Measurements from ENCODE around the gene UBASH3B. TPM values are rescaled to one million over a fixed set of nuclear protein-coding genes. Genes with fewer than 3 reads are reported as not detected.

The UBASH3B gene
- total RNA-seq, 2 experiments from 2014 or later: 54.7 to 73.0 TPM

DNA sequence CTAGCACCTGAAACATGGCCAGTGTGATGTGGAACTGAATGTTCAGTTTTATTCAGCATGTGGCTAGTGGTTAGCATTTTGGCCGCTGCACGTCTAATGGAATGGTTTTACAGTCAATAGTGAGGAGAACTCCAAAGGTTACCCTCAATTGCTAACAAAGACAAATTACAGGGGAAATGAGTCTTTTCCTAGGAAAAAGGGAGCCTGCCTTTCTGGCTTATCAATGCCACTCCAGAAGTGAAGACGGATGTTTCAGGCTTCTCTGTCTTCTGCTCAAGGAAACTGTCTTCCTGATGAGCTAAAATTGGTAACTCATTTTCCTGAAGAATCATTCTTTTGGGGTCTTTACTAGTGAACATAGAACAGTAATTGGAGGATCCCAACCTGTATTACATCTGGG, 98.5 kb downstream of the UBASH3B start:
- Histone ChIP-seq H3K36me3 (ENCODE audit: insufficient read depth, low read length) (peaks cover 3% of the 10 kb centered on the region; the same call in 1 of the 2 replicates), H3K9me3 (ENCODE audit: low read length) (no peaks in the 10 kb centered on the region), H2AFZ (ENCODE audit: low read length) (no peak overlapping the region), H3K9me2 (ENCODE audit: insufficient read depth, low read length) (no peaks in the 10 kb centered on the region), H4K20me1 (ENCODE audit: insufficient read depth, low read length) (no peaks in the 10 kb centered on the region), H3K4me1 (ENCODE audit: insufficient read depth, low read length, poor library complexity, severe bottlenecking) (peaks cover 78% of the 10 kb centered on the region), H3K4me2 (ENCODE audit: low read length) (peak overlapping the region; percentile 51), H3K27ac (ENCODE audit: low read depth, low read length, poor library complexity, severe bottlenecking) (peak overlapping the region; percentile 70), H3K79me2 (ENCODE audit: insufficient read depth, low read depth, low read length) (peaks cover 12% of the 10 kb centered on the region; the same call in 1 of the 2 replicates), H3K4me3 (ENCODE audit: low read depth, low read length, poor library complexity, severe bottlenecking) (no peak overlapping the region)
- BruUV-seq (replicated peaks): no TSS peak
- no peak for DNase-seq (ENCODE audit: low spot score)
- CTCF ChIA-PET (ENCODE audit: unreplicated experiment): interaction anchor here (0.9 to 3.4 kb wide), 8 partner anchors 9 to 123 kb away, joined by 3 to 32 read pairs (median 14); no protein-coding TSS in a partner anchor
- intact Hi-C loops (cut with micrococcal nuclease; ENCODE audit: unreplicated experiment): loop anchor here (1.0 to 10.0 kb wide), 3 partner anchors 37 to 511 kb away; partner anchors contain the start of gene HSPA8
- TF ChIP-seq, protein P1, sequence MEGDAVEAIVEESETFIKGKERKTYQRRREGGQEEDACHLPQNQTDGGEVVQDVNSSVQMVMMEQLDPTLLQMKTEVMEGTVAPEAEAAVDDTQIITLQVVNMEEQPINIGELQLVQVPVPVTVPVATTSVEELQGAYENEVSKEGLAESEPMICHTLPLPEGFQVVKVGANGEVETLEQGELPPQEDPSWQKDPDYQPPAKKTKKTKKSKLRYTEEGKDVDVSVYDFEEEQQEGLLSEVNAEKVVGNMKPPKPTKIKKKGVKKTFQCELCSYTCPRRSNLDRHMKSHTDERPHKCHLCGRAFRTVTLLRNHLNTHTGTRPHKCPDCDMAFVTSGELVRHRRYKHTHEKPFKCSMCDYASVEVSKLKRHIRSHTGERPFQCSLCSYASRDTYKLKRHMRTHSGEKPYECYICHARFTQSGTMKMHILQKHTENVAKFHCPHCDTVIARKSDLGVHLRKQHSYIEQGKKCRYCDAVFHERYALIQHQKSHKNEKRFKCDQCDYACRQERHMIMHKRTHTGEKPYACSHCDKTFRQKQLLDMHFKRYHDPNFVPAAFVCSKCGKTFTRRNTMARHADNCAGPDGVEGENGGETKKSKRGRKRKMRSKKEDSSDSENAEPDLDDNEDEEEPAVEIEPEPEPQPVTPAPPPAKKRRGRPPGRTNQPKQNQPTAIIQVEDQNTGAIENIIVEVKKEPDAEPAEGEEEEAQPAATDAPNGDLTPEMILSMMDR (conservative IDR thresholded peaks at IDR 0.05; ENCODE audit: low read length): no peak
- no peak for TF ChIP-seq EZH2phosphoT487 (IDR thresholded peaks at IDR 0.05; ENCODE audit: borderline replicate concordance, low read depth, low read length)
- POLR2A ChIA-PET: interaction anchor here (0.6 to 4.3 kb wide), 9 partner anchors 7 to 119 kb away, joined by 3 to 58 read pairs (median 29); partner anchors contain the start of gene UBASH3B

DNA sequence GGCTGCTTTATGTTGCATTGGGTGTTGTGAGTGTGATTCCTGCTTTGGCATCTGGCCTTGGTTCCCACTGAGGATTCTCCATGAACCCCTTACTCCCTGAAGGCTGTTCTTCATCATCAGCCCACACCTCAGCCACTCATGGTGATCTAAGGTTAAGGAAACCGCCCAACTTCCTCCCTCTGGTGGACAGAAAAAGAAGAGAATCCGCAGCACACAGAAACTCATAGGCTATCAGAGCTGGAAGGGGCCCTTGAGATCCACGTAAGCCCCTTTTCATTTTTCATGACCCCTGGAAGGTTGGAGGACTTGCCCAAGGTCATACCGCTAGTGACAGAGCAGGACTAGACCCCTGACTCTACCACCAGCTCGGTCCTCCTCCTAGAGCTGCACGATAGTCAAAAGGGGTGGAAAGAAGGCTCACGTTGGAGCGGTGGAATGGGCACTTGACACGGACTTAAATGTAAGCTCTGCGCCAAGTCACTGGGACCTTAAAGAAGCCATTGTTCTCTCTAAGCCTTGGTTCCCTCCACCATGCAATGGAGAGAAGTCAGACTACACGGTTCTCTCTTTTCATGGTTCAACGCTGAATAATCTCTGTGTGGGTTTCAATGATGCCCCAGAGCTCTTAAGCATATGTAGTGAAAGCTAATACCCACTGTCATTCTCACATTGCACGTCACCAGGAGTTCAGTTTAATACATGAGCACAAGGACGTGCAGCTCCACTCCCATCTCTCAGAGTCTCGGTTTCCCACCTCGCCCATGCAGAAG, 99.2 kb downstream of the UBASH3B start:
- no TSS peak for BruUV-seq (replicated peaks)
- Histone ChIP-seq H3K79me2 (ENCODE audit: insufficient read depth, low read depth, low read length) (peaks cover 12% of the 10 kb centered on the region; the same call in 1 of the 2 replicates), H3K9me3 (ENCODE audit: low read length) (no peaks in the 10 kb centered on the region), H3K4me3 (ENCODE audit: low read depth, low read length, poor library complexity, severe bottlenecking) (no peak overlapping the region), H3K4me2 (ENCODE audit: low read length) (peak overlapping the region; percentile 51), H3K27ac (ENCODE audit: low read depth, low read length, poor library complexity, severe bottlenecking) (peak overlapping the region; percentile 70), H3K36me3 (ENCODE audit: insufficient read depth, low read length) (no peaks in the 10 kb centered on the region), H2AFZ (ENCODE audit: low read length) (no peak overlapping the region), H4K20me1 (ENCODE audit: insufficient read depth, low read length) (no peaks in the 10 kb centered on the region), H3K4me1 (ENCODE audit: insufficient read depth, low read length, poor library complexity, severe bottlenecking) (peaks cover 71% of the 10 kb centered on the region), H3K9me2 (ENCODE audit: insufficient read depth, low read length) (no peaks in the 10 kb centered on the region)
- TF ChIP-seq, protein P1 (conservative IDR thresholded peaks at IDR 0.05; ENCODE audit: low read length): peak; percentile 88
- TF ChIP-seq EZH2phosphoT487 (IDR thresholded peaks at IDR 0.05; ENCODE audit: borderline replicate concordance, low read depth, low read length): no peak
- DNase-seq (ENCODE audit: low spot score): peak; percentile 82
- CTCF ChIA-PET (ENCODE audit: unreplicated experiment): interaction anchor here (0.5 to 3.4 kb wide), 19 partner anchors 7 to 506 kb away, joined by 3 to 32 read pairs (median 9); partner anchors contain the start of gene UBASH3B
- intact Hi-C loops (cut with micrococcal nuclease; ENCODE audit: unreplicated experiment): loop anchor here (1.0 to 10.0 kb wide), 3 partner anchors 37 to 510 kb away; partner anchors contain the start of gene HSPA8
- POLR2A ChIA-PET: interaction anchor here (0.6 to 4.3 kb wide), 15 partner anchors 8 to 119 kb away, joined by 3 to 58 read pairs (median 13); partner anchors contain the start of gene UBASH3B

Data from OCI-LY7 (cell line).